Hepatocyte (in vitro differentiated cells): ENCODE results near the gene AGAP1. TPM values are rescaled to one million over a fixed set of nuclear protein-coding genes. Genes with fewer than 3 reads are reported as not detected.

ENCODE experiments used
- DNase-seq: peaks from one replicate; pipeline ENCODE4 v3.0.0-alpha.2; 2016; ENCODE audit warnings: low spot score
- H2AFZ ChIP-seq: fragments of 200-600 bp; sonication (generic); 2 replicates; pipeline ENCODE4 v1.6.0; 2016; ENCODE audit warnings: antibody characterized with exemption, mild to moderate bottlenecking
- H3K27ac ChIP-seq: fragments of 200-600 bp; sonication (generic); 2 replicates; pipeline ENCODE4 v1.5.1; 2016; ENCODE audit warnings: mild to moderate bottlenecking
- H3K27me3 ChIP-seq: fragments of 200-600 bp; sonication (generic); 2 replicates; pipeline ENCODE4 v1.6.1; 2016
- H3K36me3 ChIP-seq: fragments of 200-600 bp; sonication (generic); replicated peaks from 2 replicates; pipeline ENCODE4 v1.5.1; 2016; ENCODE audit warnings: low read depth; ENCODE audit not compliant: insufficient read depth
- H3K4me1 ChIP-seq: fragments of 200-600 bp; sonication (generic); 2 replicates; pipeline ENCODE4 v1.5.1; 2016; ENCODE audit warnings: mild to moderate bottlenecking, moderate library complexity; ENCODE audit not compliant: insufficient read depth
- H3K4me2 ChIP-seq: fragments of 200-600 bp; sonication (generic); 2 replicates; pipeline ENCODE4 v1.6.0; 2016
- H3K4me3 ChIP-seq: fragments of 200-600 bp; sonication (generic); 2 replicates; pipeline ENCODE4 v1.5.1; 2016; ENCODE audit warnings: mild to moderate bottlenecking
- H3K79me2 ChIP-seq: fragments of 200-600 bp; sonication (generic); 2 replicates; pipeline ENCODE4 v1.6.0; 2017; ENCODE audit warnings: mild to moderate bottlenecking
- H3K9me2 ChIP-seq: fragments of 200-600 bp; sonication (generic); replicated peaks from 2 replicates; pipeline ENCODE4 v1.6.0; 2017; ENCODE audit warnings: mild to moderate bottlenecking; ENCODE audit not compliant: insufficient read depth
- H3K9me3 ChIP-seq: fragments of 200-600 bp; sonication (generic); 2 replicates; pipeline ENCODE4 v1.5.1; 2016; ENCODE audit warnings: low read depth, mild to moderate bottlenecking
- H4K20me1 ChIP-seq: fragments of 200-600 bp; sonication (generic); 2 replicates; pipeline ENCODE4 v1.6.0; 2016; ENCODE audit warnings: mild to moderate bottlenecking; ENCODE audit not compliant: insufficient read depth, poor library complexity, severe bottlenecking
- EZH2 ChIP-seq: fragments of 200-600 bp; sonication (generic); IDR thresholded peaks from 2 replicates; pipeline ENCODE4 v1.6.1; 2016; ENCODE audit warnings: antibody characterized with exemption, mild to moderate bottlenecking, borderline replicate concordance
- EZH2phosphoT487 ChIP-seq: fragments of 200-600 bp; sonication (generic); IDR thresholded peaks from one replicate; pipeline ENCODE4 v1.6.1; 2018; ENCODE audit warnings: antibody characterized with exemption, mild to moderate bottlenecking, low read depth, moderate library complexity; ENCODE audit not compliant: unreplicated experiment, severe bottlenecking
- WGBS: methylation state at CpG from one replicate; pipeline ENCODE4 v1.1.6; 2016; ENCODE audit warnings: low lambda C conversion rate; ENCODE audit errors: missing lambda C conversion rate; 5-methylcytosine and 5-hydroxymethylcytosine counted together
- polyA plus RNA-seq: library from polyadenylated mRNA; unstranded; fragments of >200 nt; fragmentation: Nextera tagmentation; extraction: Ambion mirVana; gene quantifications from 2 replicates; pipeline ENCODE4 v1.2.1, GENCODE V29; 2016
- total RNA-seq: library from RNA; depleted of rRNA; stranded (reverse); fragments of >200 nt; gene quantifications from 2 replicates; pipeline ENCODE4 v1.2.3, GENCODE V29; 2014
- TF ChIP-seq, protein P1 (sequence below): fragments of 200-600 bp; sonication (generic); IDR thresholded peaks from 2 replicates; pipeline ENCODE4 v1.5.1; 2016; ENCODE audit warnings: antibody characterized with exemption, mild to moderate bottlenecking; ENCODE audit not compliant: poor library complexity

AGAP1 gene
- total and polyA plus RNA-seq, 2 experiments from 2014 or later = 12.1 to 20.0 TPM

DNA sequence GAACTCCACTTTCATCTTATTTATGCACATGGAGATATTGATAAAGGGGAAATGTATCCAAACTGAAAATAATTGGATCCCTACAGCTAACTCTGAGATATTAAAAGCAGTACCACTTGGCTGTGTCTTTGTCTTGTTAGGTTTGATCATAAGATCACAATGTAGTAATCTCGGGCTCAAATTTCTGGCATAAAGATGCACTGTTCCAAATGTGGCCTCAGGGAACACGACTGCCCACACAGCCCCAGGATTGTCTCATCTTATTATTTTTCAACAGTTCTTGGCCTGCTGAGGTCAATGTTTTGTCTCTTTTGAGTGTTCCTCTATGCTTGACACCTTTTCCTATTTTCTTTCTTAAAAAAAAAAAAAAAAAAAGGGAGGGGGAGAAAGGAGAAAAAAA is 560.3 kb downstream of the AGAP1 start:
- TF ChIP-seq EZH2 (no peak), EZH2phosphoT487 (no peak)
- TF ChIP-seq, protein P1, sequence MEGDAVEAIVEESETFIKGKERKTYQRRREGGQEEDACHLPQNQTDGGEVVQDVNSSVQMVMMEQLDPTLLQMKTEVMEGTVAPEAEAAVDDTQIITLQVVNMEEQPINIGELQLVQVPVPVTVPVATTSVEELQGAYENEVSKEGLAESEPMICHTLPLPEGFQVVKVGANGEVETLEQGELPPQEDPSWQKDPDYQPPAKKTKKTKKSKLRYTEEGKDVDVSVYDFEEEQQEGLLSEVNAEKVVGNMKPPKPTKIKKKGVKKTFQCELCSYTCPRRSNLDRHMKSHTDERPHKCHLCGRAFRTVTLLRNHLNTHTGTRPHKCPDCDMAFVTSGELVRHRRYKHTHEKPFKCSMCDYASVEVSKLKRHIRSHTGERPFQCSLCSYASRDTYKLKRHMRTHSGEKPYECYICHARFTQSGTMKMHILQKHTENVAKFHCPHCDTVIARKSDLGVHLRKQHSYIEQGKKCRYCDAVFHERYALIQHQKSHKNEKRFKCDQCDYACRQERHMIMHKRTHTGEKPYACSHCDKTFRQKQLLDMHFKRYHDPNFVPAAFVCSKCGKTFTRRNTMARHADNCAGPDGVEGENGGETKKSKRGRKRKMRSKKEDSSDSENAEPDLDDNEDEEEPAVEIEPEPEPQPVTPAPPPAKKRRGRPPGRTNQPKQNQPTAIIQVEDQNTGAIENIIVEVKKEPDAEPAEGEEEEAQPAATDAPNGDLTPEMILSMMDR = no peak
- H3K79me2 ChIP-seq = no peaks in the 10 kb centered on the region

DNA sequence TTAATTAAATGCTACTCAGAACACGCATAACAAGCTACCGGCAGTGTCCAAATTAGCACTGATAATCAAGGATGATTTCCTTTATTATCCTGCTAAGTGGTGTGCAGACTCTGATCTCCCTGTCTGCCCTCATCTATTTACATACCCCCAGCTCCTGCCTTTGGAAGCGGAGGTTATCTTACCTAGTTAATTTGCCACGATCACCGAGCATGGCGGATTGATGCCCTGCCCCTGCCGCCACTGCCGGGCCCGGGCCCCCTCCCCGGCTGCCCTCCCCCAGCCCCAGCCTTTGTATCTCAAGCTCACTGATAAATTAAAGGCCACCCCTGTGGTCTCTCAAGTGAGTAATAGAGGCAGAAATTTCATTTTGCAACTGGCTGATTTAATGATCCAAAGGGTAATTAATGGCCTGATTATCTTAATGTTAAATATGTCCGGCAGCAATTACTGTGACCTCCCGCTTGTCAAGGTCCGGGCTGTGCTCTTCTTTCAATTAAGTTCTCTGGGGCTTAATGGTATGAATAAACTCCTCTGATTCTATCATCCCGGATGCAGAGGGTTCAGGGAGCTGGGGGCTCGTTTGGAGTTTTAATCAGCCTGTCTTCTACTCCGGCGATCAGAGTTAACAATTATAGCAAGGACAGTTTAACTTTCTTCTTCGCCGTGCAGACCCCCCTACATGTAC is 560.9 kb downstream of the AGAP1 start:
- no peaks in the 10 kb centered on the region for H3K9me3 ChIP-seq
- H3K36me3 ChIP-seq = no peaks in the 10 kb centered on the region
- no peaks in the 10 kb centered on the region for H3K27me3 ChIP-seq
- H2AFZ ChIP-seq = no peak overlapping the region
- H3K27ac ChIP-seq = no peak overlapping the region
- no peak overlapping the region for H3K4me3 ChIP-seq
- no peaks in the 10 kb centered on the region for H3K4me1 ChIP-seq
- H3K4me2 ChIP-seq = no peak overlapping the region
- WGBS = 65% methylated on average over 18 of the region's 19 CpGs
- no peaks in the 10 kb centered on the region for H3K79me2 ChIP-seq
- H3K9me2 ChIP-seq = no peaks in the 10 kb centered on the region
- H4K20me1 ChIP-seq = no peaks in the 10 kb centered on the region
- TF ChIP-seq EZH2 = no peak
- TF ChIP-seq EZH2phosphoT487 = no peak
- TF ChIP-seq, protein P1 = no peak
- no peak for DNase-seq

More for the DNA sequence above, 560.3 kb downstream of the AGAP1 start:
- Histone ChIP-seq H3K9me3 (no peaks in the 10 kb centered on the region), H4K20me1 (no peaks in the 10 kb centered on the region), H3K4me1 (no peaks in the 10 kb centered on the region), H3K27ac (no peak overlapping the region), H2AFZ (no peak overlapping the region), H3K27me3 (no peaks in the 10 kb centered on the region), H3K9me2 (no peaks in the 10 kb centered on the region), H3K36me3 (no peaks in the 10 kb centered on the region), H3K4me3 (no peak overlapping the region), H3K4me2 (no peak overlapping the region)
- no peak for DNase-seq
- WGBS = 66% methylated on average over 2 of the region's 2 CpGs

DNA sequence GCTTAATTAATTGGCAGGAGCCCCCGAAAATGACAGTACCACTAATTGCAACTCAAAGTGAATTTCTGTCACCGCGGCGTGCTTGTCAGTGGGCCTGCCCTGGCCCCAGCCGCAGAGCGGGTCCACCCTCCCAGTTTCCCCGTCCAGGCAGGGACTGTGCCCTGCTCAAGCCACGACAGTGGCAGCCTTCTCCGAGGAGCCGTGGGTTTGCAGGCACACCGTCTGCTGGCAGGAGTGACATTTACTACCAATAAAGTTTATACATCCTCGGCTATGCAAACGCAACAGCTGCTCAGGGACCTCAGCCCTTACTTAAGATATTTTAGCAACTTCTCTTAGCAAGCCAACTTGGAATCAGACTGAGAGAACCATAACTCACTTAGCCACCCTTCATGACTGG is 561.6 kb downstream of the AGAP1 start:
- no peak overlapping the region for H3K4me3 ChIP-seq
- no peak for DNase-seq
- no peak overlapping the region for H2AFZ ChIP-seq
- no peaks in the 10 kb centered on the region for H3K79me2 ChIP-seq
- no peaks in the 10 kb centered on the region for H3K4me1 ChIP-seq
- H3K27me3 ChIP-seq = no peaks in the 10 kb centered on the region
- no peaks in the 10 kb centered on the region for H3K9me2 ChIP-seq
- no peaks in the 10 kb centered on the region for H3K9me3 ChIP-seq
- H4K20me1 ChIP-seq = no peaks in the 10 kb centered on the region
- H3K36me3 ChIP-seq = no peaks in the 10 kb centered on the region
- H3K4me2 ChIP-seq = no peak overlapping the region
- TF ChIP-seq EZH2 (no peak), EZH2phosphoT487 (no peak)
- TF ChIP-seq, protein P1 = no peak
- no peak overlapping the region for H3K27ac ChIP-seq
- 61% methylated on average over 13 of the region's 13 CpGs for WGBS
